ENCODE measurements around the gene CASZ1. TPM values are rescaled to one million over a fixed set of nuclear protein-coding genes. Genes with fewer than 3 reads are reported as not detected.

CASZ1 gene
- total RNA-seq, 1 donor from 2014 or later: 5.7 TPM

GRCh38 chr1:10755970-10756521 lies 40.4 kb downstream of the CASZ1 start:
- DNase-seq (ENCODE audit: extremely low read depth, low read depth, low spot score): no peak

GRCh38 chr1:10754568-10755329 lies 41.7 kb downstream of the CASZ1 start:
- DNase-seq (ENCODE audit: extremely low read depth, low read depth, low spot score): no peak

GRCh38 chr1:10753299-10753698 lies 43.1 kb downstream of the CASZ1 start:
- no peak for DNase-seq (ENCODE audit: extremely low read depth, low read depth, low spot score)

- no peak for DNase-seq (ENCODE audit: extremely low read depth, low read depth, low spot score)
Measured at GRCh38 chr1:10751561-10752085, 44.8 kb downstream of the CASZ1 start.

- DNase-seq (ENCODE audit: extremely low read depth, low read depth, low spot score): no peak
Measured at GRCh38 chr1:10751160-10751559, 45.3 kb downstream of the CASZ1 start.

- DNase-seq (ENCODE audit: extremely low read depth, low read depth, low spot score): no peak
Measured at GRCh38 chr1:10745886-10746455, 50.5 kb downstream of the CASZ1 start.

GRCh38 chr1:10745383-10745782 lies 51.1 kb downstream of the CASZ1 start:
- DNase-seq (ENCODE audit: extremely low read depth, low read depth, low spot score): no peak

- no peak for DNase-seq (ENCODE audit: extremely low read depth, low read depth, low spot score)
Measured at GRCh38 chr1:10744654-10745238, 51.7 kb downstream of the CASZ1 start.

- no peak for DNase-seq (ENCODE audit: extremely low read depth, low read depth, low spot score)
Measured at GRCh38 chr1:10744029-10744428, 52.4 kb downstream of the CASZ1 start.

GRCh38 chr1:10741696-10742095 lies 54.8 kb downstream of the CASZ1 start:
- DNase-seq (ENCODE audit: extremely low read depth, low read depth, low spot score): no peak

- DNase-seq (ENCODE audit: extremely low read depth, low read depth, low spot score): no peak
Measured at GRCh38 chr1:10740123-10740522, 56.3 kb downstream of the CASZ1 start.

GRCh38 chr1:10739589-10739988 lies 56.9 kb downstream of the CASZ1 start:
- no peak for DNase-seq (ENCODE audit: extremely low read depth, low read depth, low spot score)

GRCh38 chr1:10738061-10739058 lies 58.1 kb downstream of the CASZ1 start:
- no peak for DNase-seq (ENCODE audit: extremely low read depth, low read depth, low spot score)

- DNase-seq (ENCODE audit: extremely low read depth, low read depth, low spot score): no peak
Measured at GRCh38 chr1:10737651-10738050, 58.8 kb downstream of the CASZ1 start.

GRCh38 chr1:10736634-10737586 lies 59.5 kb downstream of the CASZ1 start:
- no peak for DNase-seq (ENCODE audit: extremely low read depth, low read depth, low spot score)

GRCh38 chr1:10735563-10736305 lies 60.7 kb downstream of the CASZ1 start:
- DNase-seq (ENCODE audit: extremely low read depth, low read depth, low spot score): no peak

GRCh38 chr1:10734962-10735544 lies 61.4 kb downstream of the CASZ1 start:
- no peak for DNase-seq (ENCODE audit: extremely low read depth, low read depth, low spot score)

- DNase-seq (ENCODE audit: extremely low read depth, low read depth, low spot score): no peak
Measured at GRCh38 chr1:10734375-10734774, 62.1 kb downstream of the CASZ1 start.
